Peyer's patch (tissue), 4 donors: ENCODE data around the gene ATPAF2. TPM values are rescaled to one million over a fixed set of nuclear protein-coding genes. Genes with fewer than 3 reads are reported as not detected.
A peak's percentile ranks its signal among the peaks of the same experiment; 100 is the strongest.

Experiments
- DNase-seq, 3 donors: peaks; one replicate each; pipeline ENCODE4 v3.0.0-alpha.2; 2017 to 2019
- H3K27ac ChIP-seq, 4 donors: fragments of 200-600 bp; sonication (generic); one replicate each; pipeline ENCODE4 v1.5.1; 2016 to 2019
- H3K27me3 ChIP-seq, 2 donors: fragments of 200-600 bp; sonication (generic); one replicate each; pipeline ENCODE4 v1.5.1; 2019
- H3K36me3 ChIP-seq, 3 donors: fragments of 200-600 bp; sonication (generic); one replicate each; pipeline ENCODE4 v1.5.1; 2016 to 2019
- H3K4me1 ChIP-seq, 4 donors: fragments of 200-600 bp; sonication (generic); one replicate each; pipeline ENCODE4 v1.5.1; 2016 to 2019
- H3K4me3 ChIP-seq, 4 donors: fragments of 200-600 bp; sonication (generic); 1 replicate in 3 of 4; 2 replicates in 1 of 4; pipeline ENCODE4 v1.5.1; 2016 to 2019; ENCODE audit warnings: mild to moderate bottlenecking in 1 of 4
- H3K9me3 ChIP-seq, 4 donors: fragments of 200-600 bp; sonication (generic); one replicate each; pipeline ENCODE4 v1.5.1; 2016 to 2019; ENCODE audit warnings: mild to moderate bottlenecking in 1 of 4
- CTCF ChIP-seq, 6 experiments: fragments of 450-650 bp in 4 of 6; fragments of 200-600 bp in 2 of 6; sonication (generic) in 1 of 6; IDR thresholded peaks; one replicate each; pipeline ENCODE4 v1.5.1; 2017 to 2019; ENCODE audit warnings: antibody characterized with exemption in 6 of 6, mild to moderate bottlenecking in 3 of 6, moderate library complexity in 1 of 6
- POLR2A ChIP-seq, 2 donors: fragments of 450-650 bp; IDR thresholded peaks; one replicate each; pipeline ENCODE4 v1.5.1; 2017; ENCODE audit warnings: antibody characterized with exemption in 2 of 2, mild to moderate bottlenecking in 2 of 2, moderate library complexity in 2 of 2
- total RNA-seq, 4 donors: library from RNA; depleted of rRNA; stranded (reverse); fragments of >200 nt; gene quantifications; one replicate each; pipeline ENCODE4 v1.1.0, GENCODE V29; 2016

The ATPAF2 gene
- total RNA-seq, 4 donors from 2014 or later, result 9.8 to 60.2 (median 29.7) TPM

- Histone ChIP-seq H3K27ac (peak overlapping the region; percentile 83 to 89 (median 88)), H3K4me3 (peak overlapping the region; percentile 65 to 97 (median 74)), H3K4me1 (peaks cover 0 to 14% (median 4%) of the 10 kb centered on the region in 4 donors), H3K9me3 (no peaks in the 10 kb centered on the region), H3K27me3 (no peaks in the 10 kb centered on the region), H3K36me3 (no peaks in the 10 kb centered on the region)
- DNase-seq, result peak in 1 of 3 donors; percentile 59
- TF ChIP-seq POLR2A (IDR thresholded peaks at IDR 0.05) (no peak), CTCF (IDR thresholded peaks at IDR 0.05) (no peak)
Observed at GRCh38 chr17:17971431-17972125, 67.4 kb downstream of the ATPAF2 start.

- Histone ChIP-seq H3K27me3 (no peaks in the 10 kb centered on the region), H3K4me3 (peak overlapping the region in 2 of 4 donors; percentile 70 to 78), H3K4me1 (peaks cover 0 to 14% (median 4%) of the 10 kb centered on the region in 4 donors), H3K9me3 (no peaks in the 10 kb centered on the region), H3K27ac (peak overlapping the region in 1 of 4 donors; percentile 89), H3K36me3 (no peaks in the 10 kb centered on the region)
- TF ChIP-seq POLR2A (IDR thresholded peaks at IDR 0.05) (no peak), CTCF (IDR thresholded peaks at IDR 0.05) (no peak)
- DNase-seq, result no peak
Observed at GRCh38 chr17:17970699-17971430, 68.1 kb downstream of the ATPAF2 start.

Other genes starting within 250 kb of the ATPAF2 start
- gene SREBF1, start 202.2 kb downstream of the ATPAF2 start, total RNA-seq, result 100 to 1,000 TPM; 118 to 226 (median 185) TPM
- gene TOM1L2, start 66.8 kb downstream of the ATPAF2 start, total RNA-seq, result 10 to 100 TPM; 49.5 to 74.8 (median 62.7) TPM
- 1 to 10 TPM in 2 of 4 donors, under 1 TPM in 1, not detected in 1; 0.57 to 6.3 (median 5.8) TPM for gene DRC3, start 66.3 kb downstream of the ATPAF2 start, total RNA-seq
- 10 to 100 TPM in 2 of 4 donors, 1 to 10 TPM in 2; 3.0 to 14.0 (median 10.9) TPM for gene GID4, start 240 bp upstream of the ATPAF2 start, total RNA-seq
- 10 to 100 TPM; 24.0 to 65.2 (median 48.5) TPM for gene DRG2, start 48.8 kb upstream of the ATPAF2 start, total RNA-seq
- gene MYO15A, start 69.6 kb upstream of the ATPAF2 start, total RNA-seq, result 1 to 10 TPM in 3 of 4 donors, not detected in 1; 3.6 to 5.0 (median 3.8) TPM
- gene ALKBH5, start 144.7 kb upstream of the ATPAF2 start, total RNA-seq, result 10 to 100 TPM; 65.6 to 78.5 (median 72.9) TPM
- gene LLGL1, start 186.5 kb upstream of the ATPAF2 start, total RNA-seq, result 10 to 100 TPM in 3 of 4 donors, 1 to 10 TPM in 1; 7.5 to 19.0 (median 15.4) TPM
- 100 to 1,000 TPM; 311 to 538 (median 419) TPM for gene FLII, start 219.6 kb upstream of the ATPAF2 start, total RNA-seq
- gene MIEF2, start 221.5 kb upstream of the ATPAF2 start, total RNA-seq, result 10 to 100 TPM in 3 of 4 donors, 1 to 10 TPM in 1; 3.3 to 49.6 (median 22.9) TPM